Endothelial cell of umbilical vein (primary cell): ENCODE results near the gene ANKRD39. TPM values are rescaled to one million over a fixed set of nuclear protein-coding genes. Genes with fewer than 3 reads are reported as not detected.
"Not testable (repeated sequence)": the region's sequence is repeated elsewhere in the genome, so short reads cannot be mapped to it uniquely, and the experiment has no call there.

Experiments
- BruUV-seq: library from RNA; stranded (reverse); fragments of 400-500 nt; replicated peaks from 2 replicates; lab custom pipeline; 2021; lab: Mats Ljungman, UMichigan
- CTCF ChIA-PET: fragments of 300-600, 350-600 bp; sonication (Branson Sonifier 250); formaldehyde crosslinking; loops from one replicate; lab custom pipeline; 2021; ENCODE audit warnings: antibody characterized with exemption, inconsistent platforms; lab: Charles Lee
- POLR2A ChIA-PET: fragments of 300-600, 350-600 bp; sonication (Branson Sonifier 250); formaldehyde crosslinking; loops from one replicate; lab custom pipeline; 2021; ENCODE audit warnings: antibody characterized with exemption, inconsistent platforms; lab: Charles Lee
- DNase-seq: peaks from one replicate; pipeline ENCODE4 v3.0.0-alpha.2; 2011; ENCODE audit warnings: low read depth, low spot score
- FAIRE-seq: peaks from 2 replicates; lab custom pipeline; 2011; peaks lifted over from hg19 to GRCh38; lab: Jason Lieb, UNC
- H2AFZ ChIP-seq: 2 replicates; pipeline ENCODE4 v1.6.0; 2012; ENCODE audit warnings: low read depth, low read length, control low read depth, inconsistent platforms
- H3K27ac ChIP-seq: 2 replicates; pipeline ENCODE4 v1.5.1; 2011; ENCODE audit warnings: low read depth, mild to moderate bottlenecking, control low read depth, low read length, moderate library complexity; ENCODE audit not compliant: insufficient read depth
- H3K27me3 ChIP-seq, 2 experiments: 2 replicates each; pipeline versions ENCODE4 v1.6.0 to v1.6.1; 2011; ENCODE audit warnings: low read length in 2 of 2, mixed read lengths in 1 of 2; ENCODE audit not compliant: control insufficient read depth in 2 of 2, insufficient read depth in 2 of 2
- H3K36me3 ChIP-seq, 2 experiments: 2 replicates in 1 of 2; 3 replicates in 1 of 2; pipeline ENCODE4 v1.5.1; 2011; ENCODE audit warnings: low read length in 2 of 2, mild to moderate bottlenecking in 1 of 2, moderate library complexity in 1 of 2; ENCODE audit not compliant: control insufficient read depth in 2 of 2, insufficient read depth in 2 of 2; ENCODE audit errors: extremely low read depth in 1 of 2
- H3K4me1 ChIP-seq: 3 replicates; pipeline ENCODE4 v1.5.1; 2011; ENCODE audit warnings: mild to moderate bottlenecking, low read length; ENCODE audit not compliant: control insufficient read depth, insufficient read depth; ENCODE audit errors: extremely low read depth
- H3K4me2 ChIP-seq: 2 replicates; pipeline ENCODE4 v1.6.1; 2011; ENCODE audit warnings: low read length, control low read depth, mixed read lengths; ENCODE audit not compliant: insufficient read depth
- H3K4me3 ChIP-seq, 3 experiments: fragments of 200-600 bp in 1 of 3; sonication (generic), shearing (Covaris generic) in 1 of 3; replicated peaks in 1 of 3; 2 replicates each; pipeline ENCODE4 v1.5.1; 2011 to 2016; ENCODE audit warnings: control low read depth in 3 of 3, low read length in 3 of 3, mild to moderate bottlenecking in 2 of 3, inconsistent platforms in 1 of 3, low read depth in 1 of 3, moderate library complexity in 1 of 3; ENCODE audit not compliant: insufficient read depth in 1 of 3
- H3K79me2 ChIP-seq: 2 replicates; pipeline ENCODE4 v1.6.0; 2012; ENCODE audit warnings: low read length, inconsistent platforms; ENCODE audit not compliant: control insufficient read depth, insufficient read depth
- H3K9ac ChIP-seq: replicated peaks from 2 replicates; pipeline ENCODE3; 2011; ENCODE audit warnings: low read length, control low read depth; ENCODE audit not compliant: insufficient read depth; ENCODE audit errors: extremely low read depth
- H3K9me1 ChIP-seq: replicated peaks from 3 replicates; pipeline ENCODE4 v1.6.0; 2011; ENCODE audit warnings: mild to moderate bottlenecking, low read length; ENCODE audit not compliant: control insufficient read depth, insufficient read depth; ENCODE audit errors: extremely low read depth
- H3K9me3 ChIP-seq: replicated peaks from 2 replicates; pipeline ENCODE4 v1.5.1; 2012; ENCODE audit warnings: low read length, inconsistent platforms; ENCODE audit not compliant: control insufficient read depth, insufficient read depth
- H4K20me1 ChIP-seq: replicated peaks from 2 replicates; pipeline ENCODE3; 2011; ENCODE audit warnings: mild to moderate bottlenecking, low read length; ENCODE audit not compliant: control insufficient read depth, insufficient read depth; ENCODE audit errors: extremely low read depth
- EZH2 ChIP-seq: IDR thresholded peaks from 2 replicates; pipeline ENCODE4 v1.6.1; 2012; ENCODE audit warnings: borderline replicate concordance, low read depth, mild to moderate bottlenecking, moderate library complexity, low read length, inconsistent platforms; ENCODE audit not compliant: severe bottlenecking
- FOS ChIP-seq: IDR thresholded peaks from 2 replicates; pipeline ENCODE4 v1.6.1; 2011; ENCODE audit warnings: mild to moderate bottlenecking, low read length, moderate library complexity, borderline replicate concordance; ENCODE audit not compliant: insufficient read depth
- GATA2 ChIP-seq: IDR thresholded peaks from 2 replicates; pipeline ENCODE4 v1.7.0; 2011; ENCODE audit warnings: low read depth, mild to moderate bottlenecking, moderate library complexity, mixed read lengths, low read length; ENCODE audit not compliant: insufficient read length, insufficient read depth
- JUN ChIP-seq: IDR thresholded peaks from 2 replicates; pipeline ENCODE4 v1.6.1; 2011; ENCODE audit warnings: borderline replicate concordance, low read depth; ENCODE audit not compliant: insufficient read length, insufficient read depth
- MYC ChIP-seq: IDR thresholded peaks from one replicate; pipeline ENCODE4 v1.6.1; 2011; ENCODE audit warnings: mild to moderate bottlenecking, low read depth, low read length
- POLR2A ChIP-seq: IDR thresholded peaks from 2 replicates; pipeline ENCODE4 v1.6.1; 2012; ENCODE audit warnings: low read depth, mild to moderate bottlenecking, control low read depth, low read length
- POLR2AphosphoS5 ChIP-seq: IDR thresholded peaks from 2 replicates; pipeline ENCODE4 v1.6.1; 2012; ENCODE audit warnings: low read depth, mild to moderate bottlenecking, control low read depth, low read length, moderate library complexity; ENCODE audit not compliant: insufficient read depth
- dilution Hi-C: fragments of 300-500 bp; cut with MboI; formaldehyde crosslinking; loops from one replicate; pipeline ENCODE4 v1.15.0; 2019; ENCODE audit warnings: low sequenced_read_pairs; ENCODE audit not compliant: extremely low pct_ligation_motif_present
- intact Hi-C: fragments of 100-400 bp; cut with micrococcal nuclease; formaldehyde crosslinking; loops from one replicate; pipeline ENCODE4 v1.10.0; 2022
- polyA plus RNA-seq, 4 experiments: library from polyadenylated mRNA; depleted of rRNA in 3 of 4; stranded (reverse) in 3 of 4; unstranded in 1 of 4; fragments of >200 nt; gene quantifications; 2 replicates each; pipeline versions ENCODE4 v1.2.1 to v1.2.3, GENCODE V29; 2011 to 2012; ENCODE audit warnings: missing spikeins in 1 of 4
- total RNA-seq: library from RNA; stranded (reverse); gene quantifications from 2 replicates; pipeline ENCODE4 v1.2.3, GENCODE V29; 2021
- TF ChIP-seq, protein P1 (sequence below), 2 donors: IDR thresholded peaks; 1 replicate in 1 of 2; 2 replicates in 1 of 2; pipeline ENCODE4 v1.5.1; 2011; ENCODE audit warnings: low read length in 2 of 2, mild to moderate bottlenecking in 2 of 2, moderate library complexity in 2 of 2, control low read depth in 1 of 2, inconsistent platforms in 1 of 2, low read depth in 1 of 2; ENCODE audit not compliant: insufficient read depth in 1 of 2; ENCODE audit errors: extremely low read depth in 1 of 2
- TF ChIP-seq, protein P2 (sequence below): IDR thresholded peaks from 2 replicates; pipeline ENCODE4 v1.6.1; 2011; ENCODE audit not compliant: insufficient read depth, insufficient read length

Gene ANKRD39
- total and polyA plus RNA-seq, 2 donors (not counting 3 experiments of a cell fraction or from before 2014, with no cell fraction given), result 14.7 to 17.9 TPM

DNA sequence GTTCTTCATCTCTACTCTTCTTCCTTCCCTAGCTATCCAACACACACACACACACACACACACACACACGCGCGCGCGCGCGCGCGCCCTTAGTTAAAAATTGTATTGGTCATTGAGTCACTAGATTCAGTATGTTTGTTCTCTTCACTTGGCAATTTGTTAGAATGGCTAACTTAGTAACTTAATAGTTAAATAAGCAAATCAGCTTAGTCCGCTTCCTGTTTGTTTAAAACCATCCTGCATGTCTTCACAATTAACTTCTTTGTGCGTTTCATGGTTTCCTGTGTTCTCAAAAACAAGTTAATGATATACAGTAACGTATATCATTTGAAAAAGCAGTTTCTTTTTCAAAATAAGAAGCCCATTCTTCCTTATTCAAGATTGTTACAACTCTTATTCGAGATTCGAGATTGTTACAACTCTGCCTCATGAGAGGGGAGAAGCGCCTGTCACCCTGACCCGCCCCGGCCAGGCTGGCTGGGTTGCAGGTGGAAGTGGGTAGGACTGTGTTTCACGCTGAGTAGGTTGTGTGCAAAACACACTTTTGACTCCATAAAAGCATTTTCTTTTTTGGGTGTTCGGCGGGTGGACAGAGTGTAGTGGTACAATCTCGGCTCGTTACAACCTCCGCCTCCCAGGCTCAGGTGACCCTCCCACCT lies 51.2 kb downstream of the ANKRD39 start:
- ChIA-PET POLR2A (interaction anchor here (0.6 kb wide), 2 partner anchors 15 to 51 kb away, joined by 4 to 14 read pairs; partner anchors contain the start of gene ANKRD39), CTCF (interaction anchor here (1.9 kb wide), 1 partner anchor 10 kb away, joined by 5 read pairs; the partner anchor contains the start of gene CNNM3)
- DNase-seq (no peak), FAIRE-seq (no peak)
- intact Hi-C loops, result no loop called here
- Histone ChIP-seq H3K36me3 (no peaks in the 10 kb centered on the region), H3K9me1 (no peaks in the 10 kb centered on the region), H3K9me3 (no peaks in the 10 kb centered on the region), H3K4me1 (no peaks in the 10 kb centered on the region), H3K27me3 (no peaks in the 10 kb centered on the region), H3K4me2 (no peak overlapping the region), H3K9ac (no peak overlapping the region), H3K79me2 (no peaks in the 10 kb centered on the region), H4K20me1 (no peaks in the 10 kb centered on the region), H3K27ac (no peak overlapping the region), H2AFZ (no peak overlapping the region), H3K4me3 (no peak overlapping the region)
- no TSS peak for BruUV-seq
- TF ChIP-seq, protein P1, sequence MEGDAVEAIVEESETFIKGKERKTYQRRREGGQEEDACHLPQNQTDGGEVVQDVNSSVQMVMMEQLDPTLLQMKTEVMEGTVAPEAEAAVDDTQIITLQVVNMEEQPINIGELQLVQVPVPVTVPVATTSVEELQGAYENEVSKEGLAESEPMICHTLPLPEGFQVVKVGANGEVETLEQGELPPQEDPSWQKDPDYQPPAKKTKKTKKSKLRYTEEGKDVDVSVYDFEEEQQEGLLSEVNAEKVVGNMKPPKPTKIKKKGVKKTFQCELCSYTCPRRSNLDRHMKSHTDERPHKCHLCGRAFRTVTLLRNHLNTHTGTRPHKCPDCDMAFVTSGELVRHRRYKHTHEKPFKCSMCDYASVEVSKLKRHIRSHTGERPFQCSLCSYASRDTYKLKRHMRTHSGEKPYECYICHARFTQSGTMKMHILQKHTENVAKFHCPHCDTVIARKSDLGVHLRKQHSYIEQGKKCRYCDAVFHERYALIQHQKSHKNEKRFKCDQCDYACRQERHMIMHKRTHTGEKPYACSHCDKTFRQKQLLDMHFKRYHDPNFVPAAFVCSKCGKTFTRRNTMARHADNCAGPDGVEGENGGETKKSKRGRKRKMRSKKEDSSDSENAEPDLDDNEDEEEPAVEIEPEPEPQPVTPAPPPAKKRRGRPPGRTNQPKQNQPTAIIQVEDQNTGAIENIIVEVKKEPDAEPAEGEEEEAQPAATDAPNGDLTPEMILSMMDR (IDR thresholded peaks at IDR 0.05; ENCODE audit: extremely low read depth in 1 of 2, insufficient read depth in 1 of 2, low read depth in 1 of 2, low read length in 2 of 2), result no peak
- no peak for TF ChIP-seq POLR2A
- no peak for TF ChIP-seq JUN
- TF ChIP-seq GATA2, result no peak
- no peak for TF ChIP-seq FOS
- TF ChIP-seq EZH2, result no peak
- no peak for TF ChIP-seq POLR2AphosphoS5
- no peak for TF ChIP-seq MYC
- TF ChIP-seq, protein P2, sequence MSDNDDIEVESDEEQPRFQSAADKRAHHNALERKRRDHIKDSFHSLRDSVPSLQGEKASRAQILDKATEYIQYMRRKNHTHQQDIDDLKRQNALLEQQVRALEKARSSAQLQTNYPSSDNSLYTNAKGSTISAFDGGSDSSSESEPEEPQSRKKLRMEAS, result no peak
- dilution Hi-C loops, result no loop called here

DNA sequence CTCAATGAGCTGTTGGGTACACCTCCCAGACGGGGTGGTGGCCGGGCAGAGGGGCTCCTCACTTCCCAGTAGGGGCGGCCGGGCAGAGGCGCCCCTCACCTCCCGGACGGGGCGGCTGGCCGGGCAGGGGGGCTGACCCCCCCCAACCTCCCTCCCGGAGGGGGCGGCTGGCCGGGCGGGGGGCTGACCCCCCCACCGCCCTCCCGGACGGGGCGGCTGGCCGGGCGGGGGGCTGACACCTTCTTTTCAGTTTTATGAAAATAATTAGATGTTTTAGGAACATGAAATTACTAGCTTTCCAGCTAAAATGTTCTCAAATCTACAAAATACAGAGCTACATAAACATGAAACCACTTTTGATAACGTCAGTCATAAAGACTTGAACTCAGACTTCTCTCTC lies 51.9 kb downstream of the ANKRD39 start:
- BruUV-seq, result not testable (repeated sequence)

More for the DNA sequence above, 51.9 kb downstream of the ANKRD39 start:
- H3K4me2 ChIP-seq, H3K9ac ChIP-seq, H3K79me2 ChIP-seq, POLR2A ChIA-PET, H4K20me1 ChIP-seq, DNase-seq, H2AFZ ChIP-seq, intact Hi-C loops, H3K36me3 ChIP-seq, H3K9me1 ChIP-seq, H3K27ac ChIP-seq, H3K4me3 ChIP-seq, FAIRE-seq, H3K4me1 ChIP-seq, dilution Hi-C loops, H3K9me3 ChIP-seq, H3K27me3 ChIP-seq: not testable (repeated sequence)
- CTCF ChIA-PET, result interaction anchor here (1.9 kb wide), 1 partner anchor 10 kb away, joined by 5 read pairs; the partner anchor contains the start of gene CNNM3
